ENCODE data around the gene EPB41L4A. TPM values are rescaled to one million over a fixed set of nuclear protein-coding genes. Genes with fewer than 3 reads are reported as not detected.

The EPB41L4A gene
- total RNA-seq, 8 experiments from 2014 or later, result 0.70 to 17.5 (median 11.1) TPM

DNA sequence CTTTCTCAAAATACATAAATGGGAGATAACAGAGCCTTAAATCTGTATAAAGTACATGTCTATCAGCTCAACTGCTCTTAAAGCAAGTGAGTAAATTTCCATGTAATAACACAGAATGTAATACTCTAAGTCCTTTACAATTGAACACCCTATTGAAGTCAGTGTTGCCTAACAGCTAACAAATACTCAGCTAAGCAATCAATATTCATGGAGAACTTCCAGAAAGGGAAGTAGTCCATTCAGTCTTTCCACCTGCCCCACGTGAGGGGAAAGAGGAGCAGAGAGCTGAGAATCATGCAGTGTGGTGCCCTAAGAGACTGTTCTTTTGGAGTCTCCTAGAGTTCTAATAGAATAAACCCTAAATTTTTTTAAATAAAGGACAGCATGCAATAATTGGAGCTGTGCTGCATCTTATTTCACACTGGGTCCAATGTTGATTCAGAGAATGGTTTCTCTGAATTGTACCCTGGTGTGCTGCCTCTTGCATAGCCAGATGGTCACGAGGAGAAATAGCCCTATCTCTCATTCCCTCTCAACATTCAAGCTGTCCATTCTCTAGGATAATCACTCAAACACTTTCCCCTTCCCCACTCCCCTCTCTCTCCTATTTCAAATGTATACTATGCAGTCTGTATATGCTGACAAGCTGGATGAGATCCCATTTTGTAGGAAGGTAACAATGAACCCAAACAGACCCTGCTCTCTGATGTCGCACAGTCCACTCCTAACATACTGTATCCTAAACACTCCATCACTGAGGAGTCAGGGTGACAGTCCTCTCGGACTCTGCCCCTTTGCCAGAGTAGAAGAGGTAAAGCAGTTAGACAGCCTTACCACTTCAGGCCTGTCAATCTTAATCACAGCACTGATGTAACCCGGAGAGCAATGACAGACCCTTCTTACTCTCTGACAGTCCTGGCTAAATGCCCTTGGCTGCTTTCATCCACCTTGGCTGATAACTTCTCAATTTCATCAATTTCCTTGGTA lies 134.8 kb downstream of the EPB41L4A start:
- Histone ChIP-seq H3K27ac (peak overlapping the region in 1 of 2 donors; percentile 45), H3K4me3 (no peak overlapping the region), H3K4me1 (replicated peaks in 1 of 2) (peaks cover 23 to 35% of the 10 kb centered on the region in 2 donors)
- peak in 5 of 8 experiments; percentile 58 to 72 (median 64) for ATAC-seq (replicated peaks in 6 of 8)
- 0 to 71% (median 43%) methylated on average over 1 to 4 of the region's 5 CpGs; no CpG with 5 or more reads in 1 of the 10 experiments for WGBS, 10 experiments
- in situ Hi-C loops (cut with MboI; ENCODE audit: low pct_unique_long_range_greater_than_20kb in 2 of 9, low sequenced_read_pairs in 9 of 9, unreplicated experiment in 9 of 9), result loop anchor here in 1 of 9 experiments (25.0 kb wide), 1 partner anchor 103 kb away; no protein-coding TSS in a partner anchor

DNA sequence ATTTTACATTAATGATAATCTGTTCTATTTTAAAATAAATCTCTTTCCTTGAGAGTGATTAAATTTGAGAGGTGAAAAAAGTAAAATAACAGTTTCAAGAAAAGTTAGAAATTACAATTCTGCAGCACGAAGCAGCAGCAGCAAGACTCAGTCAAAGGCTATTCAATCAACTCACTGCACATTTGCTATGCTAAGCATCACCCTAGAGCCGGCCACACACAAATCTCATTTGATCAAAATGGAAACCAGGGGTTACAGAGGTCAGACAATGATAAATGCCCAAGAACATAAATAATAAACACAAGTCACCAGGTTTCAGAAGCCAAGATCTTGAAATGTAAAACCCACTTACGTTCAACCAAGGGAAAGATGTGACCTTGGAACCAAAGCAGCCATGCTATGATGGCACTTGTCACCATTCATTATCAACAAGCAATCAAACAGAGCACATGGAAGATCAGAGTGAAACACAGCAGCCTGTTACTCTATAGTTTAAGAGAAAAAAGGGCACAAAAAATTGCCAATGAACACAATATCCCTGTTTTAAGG lies 136.0 kb downstream of the EPB41L4A start:
- Histone ChIP-seq H3K4me3 (no peak overlapping the region), H3K4me1 (replicated peaks in 1 of 2) (peaks cover 23 to 35% of the 10 kb centered on the region in 2 donors), H3K27ac (no peak overlapping the region)
- peak in 5 of 8 experiments; percentile 53 to 75 (median 67) for ATAC-seq (replicated peaks in 6 of 8)
- WGBS, 10 experiments, result 10 to 60% (median 17%) methylated on average over 2 to 3 of the region's 3 CpGs; no CpG with 5 or more reads in 1 of the 10 experiments
- in situ Hi-C loops (cut with MboI; ENCODE audit: low pct_unique_long_range_greater_than_20kb in 2 of 9, low sequenced_read_pairs in 9 of 9, unreplicated experiment in 9 of 9), result loop anchor here in 1 of 9 experiments (25.0 kb wide), 1 partner anchor 104 kb away; no protein-coding TSS in a partner anchor

DNA sequence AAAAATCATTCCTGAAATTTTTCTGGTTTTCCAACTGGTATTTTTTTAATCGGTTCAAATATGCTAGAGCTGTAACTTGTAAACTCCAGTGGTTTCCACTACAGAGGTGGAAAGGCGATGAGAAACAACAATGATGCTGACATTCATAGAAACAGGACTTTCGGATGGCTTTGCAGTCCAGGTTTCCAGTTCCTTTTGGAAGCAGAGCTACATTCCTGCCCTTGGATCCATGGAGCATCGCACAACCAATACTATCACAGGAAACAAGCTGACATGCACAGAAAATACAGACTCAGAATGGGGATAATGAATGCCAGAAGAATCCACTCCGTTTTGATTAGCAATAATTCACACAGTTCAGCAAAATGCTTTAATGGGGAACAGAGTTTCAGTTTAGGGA lies 140.0 kb downstream of the EPB41L4A start:
- H3K27ac ChIP-seq, result no peak overlapping the region
- H3K4me1 ChIP-seq (replicated peaks in 1 of 2), result peaks cover 22 to 31% of the 10 kb centered on the region in 2 donors
- 0 to 100% (median 85%) methylated on average over 1 to 5 of the region's 5 CpGs for WGBS, 10 experiments
- in situ Hi-C loops (cut with MboI; ENCODE audit: low pct_unique_long_range_greater_than_20kb in 2 of 9, low sequenced_read_pairs in 9 of 9, unreplicated experiment in 9 of 9), result loop anchor here in 1 of 9 experiments (25.0 kb wide), 1 partner anchor 108 kb away; no protein-coding TSS in a partner anchor
- H3K4me3 ChIP-seq, result no peak overlapping the region
- no peak for ATAC-seq (replicated peaks in 6 of 8)

DNA sequence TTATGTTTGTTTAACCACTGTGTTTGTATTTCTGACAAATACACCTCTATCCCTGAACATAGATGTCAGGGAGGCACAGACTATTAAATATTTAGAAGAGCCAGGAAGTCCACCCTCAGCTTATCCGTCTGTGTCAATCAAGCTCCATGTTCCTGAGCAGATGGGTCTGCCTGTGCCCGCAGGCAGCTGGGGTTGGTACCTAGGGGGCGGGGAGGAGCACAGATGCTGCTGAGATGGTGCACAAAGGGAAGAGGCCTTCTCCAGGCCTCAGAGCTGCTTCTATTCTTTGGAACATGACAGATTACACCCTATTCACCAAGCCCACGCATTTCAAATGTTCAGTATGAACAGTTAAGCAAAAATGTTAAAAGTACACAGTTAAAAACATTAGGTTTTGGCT lies 142.1 kb downstream of the EPB41L4A start:
- H3K4me3 ChIP-seq, result no peak overlapping the region
- 0 to 53% (median 34%) methylated on average over 1 to 3 of the region's 4 CpGs; no CpG with 5 or more reads in 4 of the 10 experiments for WGBS, 10 experiments
- ATAC-seq (replicated peaks in 6 of 8), result peak in 5 of 8 experiments; percentile 54 to 79 (median 69)
- H3K27ac ChIP-seq, result no peak overlapping the region
- H3K4me1 ChIP-seq (replicated peaks in 1 of 2), result peaks cover 7 to 10% of the 10 kb centered on the region in 2 donors
- in situ Hi-C loops (cut with MboI; ENCODE audit: low pct_unique_long_range_greater_than_20kb in 2 of 9, low sequenced_read_pairs in 9 of 9, unreplicated experiment in 9 of 9), result loop anchor here in 1 of 9 experiments (25.0 kb wide), 1 partner anchor 110 kb away; no protein-coding TSS in a partner anchor

DNA sequence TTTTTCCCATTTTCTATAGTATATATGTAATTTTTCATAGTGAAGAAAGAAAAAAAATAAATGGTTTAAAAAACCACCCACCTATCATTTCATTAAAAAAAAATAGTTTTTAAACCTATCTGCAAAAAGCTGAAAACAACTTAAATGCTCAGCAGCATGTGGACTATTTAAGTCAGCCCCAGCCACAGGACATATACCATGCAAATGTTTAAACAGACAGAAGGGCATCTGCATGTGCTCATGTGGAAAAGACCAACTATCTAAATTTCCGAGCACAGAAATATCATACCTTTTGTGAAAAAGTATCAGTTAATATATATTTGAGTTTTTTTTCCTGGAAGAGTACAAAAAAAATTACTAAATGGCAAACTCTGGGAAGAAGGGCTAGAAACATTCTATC lies 143.4 kb downstream of the EPB41L4A start:
- in situ Hi-C loops (cut with MboI; ENCODE audit: low pct_unique_long_range_greater_than_20kb in 2 of 9, low sequenced_read_pairs in 9 of 9, unreplicated experiment in 9 of 9), result loop anchor here in 1 of 9 experiments (25.0 kb wide), 1 partner anchor 112 kb away; no protein-coding TSS in a partner anchor
- 20 to 100% (median 83%) methylated on average over 1 of the region's 1 CpG; no CpG with 5 or more reads in 3 of the 10 experiments for WGBS, 10 experiments
- no peak for ATAC-seq (replicated peaks in 6 of 8)

DNA sequence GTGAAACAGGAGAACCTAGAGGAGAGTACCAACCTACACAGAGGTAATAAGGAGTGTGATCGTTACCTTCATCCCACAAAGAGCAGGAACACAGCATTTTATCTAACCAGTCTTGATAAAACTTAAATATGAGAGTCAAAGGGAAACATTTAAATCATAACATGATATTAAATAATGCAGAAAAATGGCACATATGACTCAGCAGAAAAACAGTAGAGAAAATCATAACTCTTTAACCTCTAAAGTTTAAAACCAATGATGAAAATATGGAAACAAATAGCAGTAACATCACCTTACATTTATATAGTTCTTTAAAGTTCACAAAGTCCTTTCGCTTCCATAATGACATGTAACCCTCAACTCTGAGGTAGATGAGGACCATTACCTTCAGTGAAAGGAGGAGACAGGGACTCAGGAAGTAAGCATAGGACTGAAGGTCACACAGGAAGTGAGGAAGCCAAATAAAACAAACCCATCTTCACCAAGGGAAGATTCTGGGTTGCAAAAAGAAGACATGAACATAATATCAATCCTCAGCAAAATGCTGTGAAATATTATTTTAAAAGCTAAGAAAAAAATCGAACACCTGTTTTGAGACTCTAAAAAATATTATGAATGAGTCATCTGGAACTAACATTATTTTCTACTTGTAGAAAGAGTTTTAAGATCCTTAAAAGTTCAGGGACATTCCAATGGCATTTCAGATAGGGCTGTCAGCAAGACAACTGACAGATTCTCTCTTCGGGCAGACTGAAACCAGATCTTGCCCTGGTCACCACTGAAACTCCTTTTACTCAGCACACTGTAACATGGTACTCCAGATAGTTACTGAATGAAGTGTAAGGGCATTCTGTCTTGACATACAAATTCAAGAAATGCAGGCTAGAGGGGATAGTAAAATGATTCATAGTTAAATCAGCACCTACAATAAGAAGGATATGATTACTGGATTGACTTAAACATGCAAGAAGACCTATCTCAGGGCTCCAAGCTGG lies 148.5 kb downstream of the EPB41L4A start:
- no peaks in the 10 kb centered on the region for H3K4me1 ChIP-seq (replicated peaks in 1 of 2)
- in situ Hi-C loops (cut with MboI; ENCODE audit: low pct_unique_long_range_greater_than_20kb in 2 of 9, low sequenced_read_pairs in 9 of 9, unreplicated experiment in 9 of 9), result no loop called here
- no peak overlapping the region for H3K4me3 ChIP-seq
- no peak overlapping the region for H3K27ac ChIP-seq
- 35 to 88% (median 79%) methylated on average over 2 to 4 of the region's 4 CpGs for WGBS, 10 experiments
- no peak for ATAC-seq (replicated peaks in 6 of 8)

More for the DNA sequence above, 143.4 kb downstream of the EPB41L4A start:
- no peak overlapping the region for H3K27ac ChIP-seq
- no peak overlapping the region for H3K4me3 ChIP-seq
- H3K4me1 ChIP-seq (replicated peaks in 1 of 2), result peaks cover 3 to 6% of the 10 kb centered on the region in 2 donors

DNA sequence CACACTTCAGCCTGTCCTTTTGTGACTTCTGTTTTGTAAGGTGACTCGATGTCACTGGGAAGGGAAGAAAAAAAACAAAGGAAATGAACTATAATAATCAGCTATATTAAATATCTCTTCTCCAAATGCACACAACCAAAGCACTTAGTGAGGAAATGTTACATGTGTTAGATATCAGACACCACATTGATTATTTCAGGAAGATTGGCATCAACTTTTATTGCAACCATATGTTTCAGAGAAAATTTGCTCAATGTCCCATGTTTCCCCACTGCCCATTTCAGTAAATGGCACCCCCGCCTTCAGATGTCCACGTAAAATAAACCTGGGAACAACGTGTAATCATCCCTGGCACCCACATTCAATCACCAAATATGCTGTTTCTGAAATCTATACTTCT lies 151.8 kb downstream of the EPB41L4A start:
- no peak for ATAC-seq (replicated peaks in 6 of 8)

DNA sequence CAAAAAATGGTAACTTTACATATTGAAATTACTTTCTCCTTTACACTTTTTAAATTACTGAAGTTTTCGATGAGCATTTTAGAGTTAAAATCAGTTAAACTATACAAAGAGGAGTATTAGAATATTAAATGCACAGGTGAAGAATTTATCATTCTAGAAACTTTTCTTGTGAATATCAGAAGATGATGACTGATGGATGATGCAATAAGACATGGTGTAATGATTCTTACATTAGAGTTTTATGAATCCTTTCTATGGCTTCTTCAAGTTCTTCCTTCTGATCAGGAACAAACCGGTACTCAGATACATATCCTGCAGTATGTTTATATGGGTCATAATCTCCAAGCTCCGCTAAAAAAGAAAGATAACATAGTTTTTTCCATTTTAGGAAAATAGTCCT lies 154.4 kb downstream of the EPB41L4A start:
- no peak overlapping the region for H3K27ac ChIP-seq
- WGBS, 10 experiments, result 57 to 100% (median 94%) methylated on average over 1 to 3 of the region's 3 CpGs
- in situ Hi-C loops (cut with MboI; ENCODE audit: low pct_unique_long_range_greater_than_20kb in 2 of 9, low sequenced_read_pairs in 9 of 9, unreplicated experiment in 9 of 9), result no loop called here
- no peak for ATAC-seq (replicated peaks in 6 of 8)
- H3K4me1 ChIP-seq (replicated peaks in 1 of 2), result peaks cover 0 to 8% of the 10 kb centered on the region in 2 donors
- H3K4me3 ChIP-seq, result no peak overlapping the region

More for the DNA sequence above, 151.8 kb downstream of the EPB41L4A start:
- Histone ChIP-seq H3K27ac (no peak overlapping the region), H3K4me3 (no peak overlapping the region), H3K4me1 (replicated peaks in 1 of 2) (peaks cover 0 to 3% of the 10 kb centered on the region in 2 donors)
- 0 to 86% (median 53%) methylated on average over 2 to 4 of the region's 4 CpGs; no CpG with 5 or more reads in 2 of the 10 experiments for WGBS, 10 experiments
- in situ Hi-C loops (cut with MboI; ENCODE audit: low pct_unique_long_range_greater_than_20kb in 2 of 9, low sequenced_read_pairs in 9 of 9, unreplicated experiment in 9 of 9), result no loop called here

DNA sequence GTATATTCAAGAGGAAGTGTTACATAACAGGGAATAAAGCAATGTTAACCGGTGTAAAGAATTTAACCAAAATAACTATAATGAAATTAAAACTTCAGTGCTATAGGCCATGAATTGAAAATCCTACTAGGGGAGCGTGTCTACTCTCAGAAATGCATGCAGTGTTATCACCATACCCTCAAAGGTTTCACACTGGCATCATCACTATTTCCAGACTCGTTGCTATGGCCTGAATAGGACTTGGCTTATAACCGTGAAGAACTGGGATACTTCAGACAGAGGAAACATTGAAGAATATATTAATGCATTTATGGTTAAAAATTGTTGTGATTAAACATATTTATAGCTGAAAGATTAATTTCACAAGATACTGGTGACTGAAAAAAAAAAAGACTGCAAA lies 154.9 kb downstream of the EPB41L4A start:
- H3K4me1 ChIP-seq (replicated peaks in 1 of 2), result peaks cover 0 to 8% of the 10 kb centered on the region in 2 donors
- no peak overlapping the region for H3K27ac ChIP-seq
- H3K4me3 ChIP-seq, result no peak overlapping the region
- 36 to 100% (median 79%) methylated on average over 1 to 4 of the region's 4 CpGs for WGBS, 10 experiments
- in situ Hi-C loops (cut with MboI; ENCODE audit: low pct_unique_long_range_greater_than_20kb in 2 of 9, low sequenced_read_pairs in 9 of 9, unreplicated experiment in 9 of 9), result no loop called here
- ATAC-seq (replicated peaks in 6 of 8), result no peak

DNA sequence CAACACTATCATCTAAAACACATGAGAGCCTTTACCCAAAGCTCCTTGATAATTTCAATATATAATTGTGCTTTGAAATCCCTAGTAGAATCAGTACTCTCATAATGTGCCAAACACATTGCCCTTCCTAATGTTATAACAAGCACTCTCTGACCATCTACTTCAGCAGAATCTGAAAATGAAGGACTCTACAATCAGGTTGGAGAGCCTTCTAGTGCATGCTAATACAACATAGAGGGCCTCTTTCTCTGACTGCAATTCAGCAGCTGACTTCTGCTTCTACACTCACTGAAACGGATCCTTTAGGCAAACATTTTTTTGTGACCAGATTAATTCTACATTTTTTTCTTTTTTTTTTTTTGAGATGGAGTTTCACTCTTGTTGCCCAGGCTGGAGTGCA lies 155.6 kb downstream of the EPB41L4A start:
- peaks cover 0 to 8% of the 10 kb centered on the region in 2 donors for H3K4me1 ChIP-seq (replicated peaks in 1 of 2)
- WGBS, 10 experiments, result 40 to 100% (median 87%) methylated on average over 1 of the region's 1 CpG; no CpG with 5 or more reads in 2 of the 10 experiments
- H3K27ac ChIP-seq, result no peak overlapping the region
- no peak overlapping the region for H3K4me3 ChIP-seq
- in situ Hi-C loops (cut with MboI; ENCODE audit: low pct_unique_long_range_greater_than_20kb in 2 of 9, low sequenced_read_pairs in 9 of 9, unreplicated experiment in 9 of 9), result no loop called here
- ATAC-seq (replicated peaks in 6 of 8), result no peak

DNA sequence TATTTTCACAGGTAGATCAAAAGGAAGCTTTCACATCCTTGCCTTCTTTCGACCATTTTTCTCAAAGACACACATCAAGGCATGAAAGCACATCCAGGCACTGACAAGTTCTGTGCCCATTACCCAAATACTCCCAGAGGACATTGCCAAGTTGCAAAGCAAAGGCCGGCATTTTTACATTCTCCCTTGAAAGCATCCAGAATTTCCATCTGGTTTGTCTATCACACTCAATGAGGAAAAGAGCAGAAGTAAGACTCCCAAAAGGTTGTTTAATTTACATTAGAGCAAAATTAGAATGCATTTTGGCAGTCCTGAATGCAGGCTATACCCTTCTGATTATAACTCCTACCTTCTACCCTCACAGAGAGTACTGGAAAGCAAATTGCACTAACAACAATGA lies 160.5 kb downstream of the EPB41L4A start:
- WGBS, 10 experiments, result 0 to 100% (median 83%) methylated on average over 1 to 2 of the region's 2 CpGs; no CpG with 5 or more reads in 1 of the 10 experiments
- in situ Hi-C loops (cut with MboI; ENCODE audit: low pct_unique_long_range_greater_than_20kb in 2 of 9, low sequenced_read_pairs in 9 of 9, unreplicated experiment in 9 of 9), result no loop called here
- no peak for ATAC-seq (replicated peaks in 6 of 8)

DNA sequence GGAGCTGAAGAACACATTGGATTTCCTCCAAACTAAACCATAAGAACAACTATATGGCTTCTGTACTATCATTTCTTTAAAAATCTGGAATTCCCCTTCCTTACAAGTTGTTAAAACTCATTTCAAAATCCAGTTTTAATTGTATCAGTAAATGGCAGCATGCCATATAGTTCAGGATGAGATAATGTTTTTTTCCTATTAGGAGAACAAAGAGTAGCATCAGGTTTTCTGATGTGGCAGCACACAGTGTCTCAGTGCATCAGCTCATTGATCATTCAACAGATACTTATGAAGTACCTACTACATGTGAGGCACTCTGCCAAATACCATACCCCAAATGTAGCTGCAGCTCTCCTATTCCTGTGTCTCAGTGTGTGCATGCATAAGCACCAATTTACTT lies 161.1 kb downstream of the EPB41L4A start:
- ATAC-seq (replicated peaks in 6 of 8), result no peak
- peaks cover 0 to 21% of the 10 kb centered on the region in 2 donors for H3K4me1 ChIP-seq (replicated peaks in 1 of 2)
- H3K4me3 ChIP-seq, result no peak overlapping the region
- no peak overlapping the region for H3K27ac ChIP-seq
- in situ Hi-C loops (cut with MboI; ENCODE audit: low pct_unique_long_range_greater_than_20kb in 2 of 9, low sequenced_read_pairs in 9 of 9, unreplicated experiment in 9 of 9), result no loop called here

More for the DNA sequence above, 160.5 kb downstream of the EPB41L4A start:
- Histone ChIP-seq H3K27ac (no peak overlapping the region), H3K4me1 (replicated peaks in 1 of 2) (peaks cover 0 to 21% of the 10 kb centered on the region in 2 donors), H3K4me3 (no peak overlapping the region)

All from motor neuron (in vitro differentiated cells).